Ovary (tissue), 3 donors: Measurements from ENCODE around the gene CEP72.

ENCODE experiments used
- EP300 ChIP-seq: sonication (generic); formaldehyde crosslinking; IDR thresholded peaks from one replicate; pipeline ENCODE4 v1.6.1; 2017; ENCODE audit warnings: antibody characterized with exemption
- POLR2A ChIP-seq: fragments of 450-650 bp; IDR thresholded peaks from one replicate; pipeline ENCODE4 v1.6.1; 2017; ENCODE audit warnings: antibody characterized with exemption, mild to moderate bottlenecking, moderate library complexity
- TF ChIP-seq, protein P1 (sequence below), 3 donors: fragments of 450-650 bp in 2 of 3; fragments of 200-600 bp in 1 of 3; IDR thresholded peaks; one replicate each; pipeline versions ENCODE4 v1.5.1 to v1.8.0; 2016 to 2022; ENCODE audit warnings: antibody characterized with exemption in 3 of 3, mild to moderate bottlenecking in 1 of 3
- donor health status: DM: no; HTN: no; CAD: no.

- TF ChIP-seq, protein P1, sequence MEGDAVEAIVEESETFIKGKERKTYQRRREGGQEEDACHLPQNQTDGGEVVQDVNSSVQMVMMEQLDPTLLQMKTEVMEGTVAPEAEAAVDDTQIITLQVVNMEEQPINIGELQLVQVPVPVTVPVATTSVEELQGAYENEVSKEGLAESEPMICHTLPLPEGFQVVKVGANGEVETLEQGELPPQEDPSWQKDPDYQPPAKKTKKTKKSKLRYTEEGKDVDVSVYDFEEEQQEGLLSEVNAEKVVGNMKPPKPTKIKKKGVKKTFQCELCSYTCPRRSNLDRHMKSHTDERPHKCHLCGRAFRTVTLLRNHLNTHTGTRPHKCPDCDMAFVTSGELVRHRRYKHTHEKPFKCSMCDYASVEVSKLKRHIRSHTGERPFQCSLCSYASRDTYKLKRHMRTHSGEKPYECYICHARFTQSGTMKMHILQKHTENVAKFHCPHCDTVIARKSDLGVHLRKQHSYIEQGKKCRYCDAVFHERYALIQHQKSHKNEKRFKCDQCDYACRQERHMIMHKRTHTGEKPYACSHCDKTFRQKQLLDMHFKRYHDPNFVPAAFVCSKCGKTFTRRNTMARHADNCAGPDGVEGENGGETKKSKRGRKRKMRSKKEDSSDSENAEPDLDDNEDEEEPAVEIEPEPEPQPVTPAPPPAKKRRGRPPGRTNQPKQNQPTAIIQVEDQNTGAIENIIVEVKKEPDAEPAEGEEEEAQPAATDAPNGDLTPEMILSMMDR (IDR thresholded peaks at IDR 0.05): no peak
- TF ChIP-seq POLR2A: no peak
- TF ChIP-seq EP300: no peak
Measured at GRCh38 chr5:573206-573605, 38.9 kb upstream of the CEP72 start.
